Measurements from ENCODE around the gene CNKSR1.
A peak's percentile ranks its signal among the peaks of the same experiment; 100 is the strongest.
"Not testable (repeated sequence)": the region's sequence is repeated elsewhere in the genome, so short reads cannot be mapped to it uniquely, and the experiment has no call there.

Gene CNKSR1

GRCh38 chr1:26220199-26220912 lies 43.1 kb downstream of the CNKSR1 start:
- peak in 9 of 58 donors; percentile 1 to 24 (median 9) for DNase-seq

- no peak for DNase-seq
These were observed 43.8 kb downstream of the CNKSR1 start for GRCh38 chr1:26221094-26221493.

- DNase-seq = no peak
These were observed 47.3 kb downstream of the CNKSR1 start for GRCh38 chr1:26224606-26225005.

GRCh38 chr1:26225033-26225831 lies 47.9 kb downstream of the CNKSR1 start:
- DNase-seq = peak in 54 of 58 donors; percentile 4 to 84 (median 44)

- not testable (repeated sequence) for DNase-seq
These were observed 53.4 kb downstream of the CNKSR1 start for GRCh38 chr1:26230682-26231081.

- peak; percentile 88 to 99 (median 97) for DNase-seq
These were observed 56.8 kb downstream of the CNKSR1 start, which contains the start of gene CEP85 for GRCh38 chr1:26233903-26234643. CEP85 (plus strand) TSS chr1:26234200; CDS start chr1:26239784, 5,584 bp downstream.

- DNase-seq = peak in 10 of 58 donors; percentile 5 to 55 (median 18)
These were observed 57.5 kb downstream of the CNKSR1 start for GRCh38 chr1:26234644-26235370.

- DNase-seq = no peak
These were observed 60.1 kb downstream of the CNKSR1 start for GRCh38 chr1:26237230-26237966.

Measured in anterior cingulate cortex (tissue), 58 donors.